Keratinocyte (primary cell): Measurements from ENCODE around the gene GRIK4. TPM values are rescaled to one million over a fixed set of nuclear protein-coding genes. Genes with fewer than 3 reads are reported as not detected.

Experiments used
- DNase-seq: peaks from one replicate; pipeline ENCODE4 v3.0.0-alpha.2; 2011; ENCODE audit warnings: low read depth, missing footprints, low spot score
- FAIRE-seq: peaks from 2 replicates; lab custom pipeline; 2011; peaks lifted over from hg19 to GRCh38; lab: Jason Lieb, UNC
- H2AFZ ChIP-seq: 2 replicates; pipeline ENCODE4 v1.6.0; 2012; ENCODE audit warnings: low read length, control low read depth, inconsistent platforms; ENCODE audit not compliant: control insufficient read depth
- H3K27ac ChIP-seq: 2 replicates; pipeline ENCODE4 v1.5.1; 2011; ENCODE audit warnings: low read length; ENCODE audit not compliant: control insufficient read depth, insufficient read depth
- H3K27me3 ChIP-seq: 3 replicates; pipeline ENCODE4 v1.6.0; 2011; ENCODE audit warnings: low read length; ENCODE audit not compliant: control insufficient read depth, insufficient read depth; ENCODE audit errors: extremely low read depth
- H3K36me3 ChIP-seq, 2 experiments: 2 replicates in 1 of 2; 3 replicates in 1 of 2; pipeline ENCODE4 v1.5.1; 2011; ENCODE audit warnings: low read length in 2 of 2, mild to moderate bottlenecking in 1 of 2; ENCODE audit not compliant: control insufficient read depth in 2 of 2, insufficient read depth in 2 of 2; ENCODE audit errors: extremely low read depth in 1 of 2
- H3K4me1 ChIP-seq: 3 replicates; pipeline ENCODE4 v1.5.1; 2011; ENCODE audit warnings: low read length; ENCODE audit not compliant: control insufficient read depth, insufficient read depth; ENCODE audit errors: extremely low read depth
- H3K4me2 ChIP-seq: 3 replicates; pipeline ENCODE4 v1.6.0; 2011; ENCODE audit warnings: low read depth, low read length; ENCODE audit not compliant: control insufficient read depth, insufficient read depth; ENCODE audit errors: extremely low read depth
- H3K4me3 ChIP-seq, 3 experiments: fragments of 200-600 bp in 1 of 3; sonication (generic) in 1 of 3; 2 replicates in 2 of 3; 3 replicates in 1 of 3; pipeline ENCODE4 v1.5.1; 2011 to 2016; ENCODE audit warnings: low read length in 3 of 3, mild to moderate bottlenecking in 3 of 3, control low read depth in 2 of 3, inconsistent platforms in 1 of 3, low read depth in 1 of 3, mixed read lengths in 1 of 3, mixed run types in 1 of 3, moderate library complexity in 1 of 3; ENCODE audit not compliant: control insufficient read depth in 2 of 3, insufficient read depth in 2 of 3; ENCODE audit errors: extremely low read depth in 1 of 3
- H3K79me2 ChIP-seq: 2 replicates; pipeline ENCODE4 v1.6.0; 2012; ENCODE audit warnings: low read length; ENCODE audit not compliant: control insufficient read depth, insufficient read depth
- H3K9ac ChIP-seq: 3 replicates; pipeline ENCODE4 v1.6.0; 2011; ENCODE audit warnings: low read length; ENCODE audit not compliant: control insufficient read depth, insufficient read depth; ENCODE audit errors: extremely low read depth
- H3K9me1 ChIP-seq: 3 replicates; pipeline ENCODE4 v1.6.0; 2011; ENCODE audit warnings: low read length; ENCODE audit not compliant: control insufficient read depth, insufficient read depth; ENCODE audit errors: extremely low read depth
- H3K9me3 ChIP-seq: 2 replicates; pipeline ENCODE4 v1.5.1; 2012; ENCODE audit warnings: low read depth, low read length; ENCODE audit not compliant: control insufficient read depth
- H4K20me1 ChIP-seq: 3 replicates; pipeline ENCODE4 v1.6.0; 2011; ENCODE audit warnings: low read length; ENCODE audit not compliant: control insufficient read depth, insufficient read depth; ENCODE audit errors: extremely low read depth
- EZH2 ChIP-seq: IDR thresholded peaks from one replicate; pipeline ENCODE4 v1.6.1; 2012; ENCODE audit warnings: inconsistent platforms, mild to moderate bottlenecking, low read length, moderate library complexity
- dilution Hi-C: fragments of 300-500 bp; cut with MboI; formaldehyde crosslinking; loops from one replicate; pipeline ENCODE4 v1.7.0; 2020; ENCODE audit warnings: low sequenced_read_pairs; ENCODE audit not compliant: extremely low pct_ligation_motif_present
- polyA plus RNA-seq, 5 experiments: library from polyadenylated mRNA; depleted of rRNA in 3 of 5; stranded (reverse) in 3 of 5; stranded (forward) in 1 of 5; unstranded in 1 of 5; fragments of >200 nt; gene quantifications; 1 replicate in 1 of 5; 2 replicates in 3 of 5; 3 replicates in 1 of 5; pipeline versions ENCODE4 v1.2.1 to v1.2.3, GENCODE V29; 2011 to 2012; ENCODE audit warnings: missing spikeins in 2 of 5, low read depth in 1 of 5, low replicate concordance in 1 of 5
- TF ChIP-seq, protein P1 (sequence below), 3 experiments: IDR thresholded peaks in 1 of 3; conservative IDR thresholded peaks in 1 of 3; optimal IDR thresholded peaks in 1 of 3; 2 replicates in 2 of 3; 3 replicates in 1 of 3; pipeline versions ENCODE3 to v1.5.1; 2011; ENCODE audit warnings: low read length in 3 of 3, mild to moderate bottlenecking in 3 of 3, moderate library complexity in 2 of 3, control low read depth in 1 of 3, inconsistent platforms in 1 of 3; ENCODE audit not compliant: insufficient read depth in 2 of 3; ENCODE audit errors: extremely low read depth in 1 of 3

The GRIK4 gene
- polyA plus RNA-seq, 1 donor (not counting 4 experiments of a cell fraction or from before 2014, with no cell fraction given), result not detected

DNA sequence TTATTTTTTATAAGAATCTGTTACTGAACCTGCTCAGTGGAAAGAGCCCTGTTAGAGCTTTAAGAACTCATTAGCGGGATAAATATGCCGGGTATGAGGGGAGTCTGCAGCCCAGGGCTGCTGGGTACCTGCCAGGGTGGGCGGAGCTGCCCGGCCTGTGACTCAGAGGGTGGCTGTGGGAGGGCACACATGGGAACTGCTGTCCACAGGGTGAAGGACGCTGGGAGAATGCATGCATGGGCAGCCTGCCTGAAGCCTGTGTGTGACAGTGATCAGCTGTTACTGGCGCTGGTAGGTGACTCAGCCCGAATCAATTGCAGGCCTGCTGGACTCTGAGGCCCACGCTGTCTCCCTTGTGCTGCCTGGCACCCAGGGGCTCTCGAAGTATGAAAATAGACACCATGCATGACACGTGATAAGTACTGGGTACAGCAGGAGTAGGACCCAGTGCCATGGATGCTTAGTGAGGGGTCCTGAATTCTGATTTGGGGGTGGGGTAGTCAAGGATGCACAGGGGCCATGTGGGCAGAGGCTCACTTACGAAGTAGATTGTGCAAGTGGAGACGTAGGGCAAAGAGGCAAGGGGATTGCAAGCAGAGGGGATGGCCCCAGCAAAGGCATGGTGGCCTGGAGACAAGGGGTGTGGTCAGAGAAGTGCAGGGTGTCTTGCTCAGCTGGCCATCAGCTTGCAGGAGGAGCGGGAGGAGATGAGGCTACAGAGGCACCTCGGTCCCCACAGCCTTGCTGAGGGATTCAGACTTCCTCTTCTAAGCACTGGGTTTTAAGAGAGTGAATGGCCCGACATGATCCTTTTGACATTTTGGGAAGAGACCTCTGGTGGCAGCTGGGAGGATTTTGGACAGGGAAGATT is 36.5 kb downstream of the GRIK4 start:
- no peak overlapping the region for H3K9ac ChIP-seq

DNA sequence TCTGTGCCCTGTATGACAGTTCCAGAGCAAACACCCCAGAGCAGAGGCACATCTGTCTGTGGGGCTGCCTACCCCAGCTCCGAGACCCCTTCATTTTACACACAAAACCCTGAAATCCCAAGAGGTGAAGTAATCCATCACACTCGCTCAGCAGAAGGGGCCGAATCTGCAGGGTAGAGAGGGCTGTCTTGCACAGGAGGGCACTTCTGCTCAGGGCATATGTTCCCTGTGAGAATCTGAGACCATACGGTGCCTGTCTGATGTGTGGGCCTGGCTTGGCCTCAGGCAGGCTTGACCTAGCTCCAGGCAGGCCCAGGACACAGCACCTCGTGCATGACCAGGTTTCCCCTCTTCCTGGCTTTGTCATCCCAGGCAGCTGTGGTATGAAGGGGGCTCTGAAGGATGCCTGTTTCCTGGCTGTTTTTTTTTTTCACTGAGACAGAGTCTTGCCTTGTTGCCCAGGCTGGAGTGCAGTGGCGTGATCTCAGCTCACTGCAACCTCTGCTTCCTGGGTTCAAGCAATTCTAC is 37.2 kb downstream of the GRIK4 start:
- Histone ChIP-seq H3K27ac (no peak overlapping the region), H3K79me2 (no peaks in the 10 kb centered on the region), H3K27me3 (no peaks in the 10 kb centered on the region), H2AFZ (no peak overlapping the region), H3K9ac (no peak overlapping the region), H3K9me1 (no peaks in the 10 kb centered on the region), H3K4me1 (peaks cover 8% of the 10 kb centered on the region), H3K4me3 (no peak overlapping the region), H4K20me1 (no peaks in the 10 kb centered on the region), H3K9me3 (no peaks in the 10 kb centered on the region), H3K4me2 (no peak overlapping the region), H3K36me3 (no peaks in the 10 kb centered on the region)
- dilution Hi-C loops, result no loop called here
- TF ChIP-seq, protein P1, sequence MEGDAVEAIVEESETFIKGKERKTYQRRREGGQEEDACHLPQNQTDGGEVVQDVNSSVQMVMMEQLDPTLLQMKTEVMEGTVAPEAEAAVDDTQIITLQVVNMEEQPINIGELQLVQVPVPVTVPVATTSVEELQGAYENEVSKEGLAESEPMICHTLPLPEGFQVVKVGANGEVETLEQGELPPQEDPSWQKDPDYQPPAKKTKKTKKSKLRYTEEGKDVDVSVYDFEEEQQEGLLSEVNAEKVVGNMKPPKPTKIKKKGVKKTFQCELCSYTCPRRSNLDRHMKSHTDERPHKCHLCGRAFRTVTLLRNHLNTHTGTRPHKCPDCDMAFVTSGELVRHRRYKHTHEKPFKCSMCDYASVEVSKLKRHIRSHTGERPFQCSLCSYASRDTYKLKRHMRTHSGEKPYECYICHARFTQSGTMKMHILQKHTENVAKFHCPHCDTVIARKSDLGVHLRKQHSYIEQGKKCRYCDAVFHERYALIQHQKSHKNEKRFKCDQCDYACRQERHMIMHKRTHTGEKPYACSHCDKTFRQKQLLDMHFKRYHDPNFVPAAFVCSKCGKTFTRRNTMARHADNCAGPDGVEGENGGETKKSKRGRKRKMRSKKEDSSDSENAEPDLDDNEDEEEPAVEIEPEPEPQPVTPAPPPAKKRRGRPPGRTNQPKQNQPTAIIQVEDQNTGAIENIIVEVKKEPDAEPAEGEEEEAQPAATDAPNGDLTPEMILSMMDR (optimal IDR thresholded peaks at IDR 0.05 in 1 of 3, IDR thresholded peaks at IDR 0.05 in 1 of 3, conservative IDR thresholded peaks at IDR 0.05 in 1 of 3; ENCODE audit: extremely low read depth in 1 of 3, insufficient read depth in 2 of 3, low read length in 3 of 3), result no peak
- no peak for TF ChIP-seq EZH2
- FAIRE-seq, result no peak
- DNase-seq, result no peak

More for the DNA sequence above, 36.5 kb downstream of the GRIK4 start:
- no peaks in the 10 kb centered on the region for H3K27me3 ChIP-seq
- no peak overlapping the region for H3K27ac ChIP-seq
- H3K4me2 ChIP-seq, result no peak overlapping the region
- no peak overlapping the region for H3K4me3 ChIP-seq
- dilution Hi-C loops, result no loop called here
- H3K36me3 ChIP-seq, result no peaks in the 10 kb centered on the region
- no peaks in the 10 kb centered on the region for H3K79me2 ChIP-seq
- no peaks in the 10 kb centered on the region for H3K9me1 ChIP-seq
- H3K9me3 ChIP-seq, result no peaks in the 10 kb centered on the region
- H3K4me1 ChIP-seq, result peaks cover 8% of the 10 kb centered on the region
- TF ChIP-seq EZH2, result no peak
- TF ChIP-seq, protein P1 (optimal IDR thresholded peaks at IDR 0.05 in 1 of 3, IDR thresholded peaks at IDR 0.05 in 1 of 3, conservative IDR thresholded peaks at IDR 0.05 in 1 of 3; ENCODE audit: extremely low read depth in 1 of 3, insufficient read depth in 2 of 3, low read length in 3 of 3), result no peak
- DNase-seq, result peak; percentile 46
- no peak overlapping the region for H2AFZ ChIP-seq
- FAIRE-seq, result no peak
- no peaks in the 10 kb centered on the region for H4K20me1 ChIP-seq
